Measurements from ENCODE around the gene VPS13A. TPM values are rescaled to one million over a fixed set of nuclear protein-coding genes. Genes with fewer than 3 reads are reported as not detected.

Gene VPS13A
- total and polyA plus RNA-seq, 2 of the 13 experiments (the other 11 are each of a cell fraction or from before 2014, with no cell fraction given) = 20.4 to 20.7 TPM

- CTCF ChIA-PET (ENCODE audit: low intra/inter-chr PET ratio, low total read pairs) = no interaction called here
- intact Hi-C loops (cut with micrococcal nuclease; ENCODE audit: unreplicated experiment) (no loop called here), in situ Hi-C loops (cut with HindIII; ENCODE audit: extremely low pct_ligation_motif_present, low pct_unique_long_range_greater_than_20kb) (no loop called here)
- Histone ChIP-seq H3K4me3 (replicated peaks in 1 of 3; ENCODE audit: insufficient read depth in 1 of 3, low read depth in 2 of 3, low read length in 3 of 3) (no peak overlapping the region), H4K20me1 (ENCODE audit: insufficient read depth, low read length) (no peaks in the 10 kb centered on the region), H3K4me1 (ENCODE audit: insufficient read depth, low read length) (no peaks in the 10 kb centered on the region), H3K27me3 (ENCODE audit: control insufficient read depth in 1 of 2, insufficient read depth in 2 of 2, low read length in 2 of 2) (no peaks in the 10 kb centered on the region), H3K79me2 (ENCODE audit: insufficient read depth, low read length) (no peaks in the 10 kb centered on the region), H3K9me3 (ENCODE audit: low read length) (no peaks in the 10 kb centered on the region), H3K4me2 (ENCODE audit: low read depth, low read length) (no peak overlapping the region), H2AFZ (ENCODE audit: low read length) (no peak overlapping the region), H3K36me3 (replicated peaks in 1 of 2; ENCODE audit: control insufficient read depth in 1 of 2, insufficient read depth in 2 of 2, low read length in 2 of 2) (peaks cover 7 to 18% of the 10 kb centered on the region in 2 experiments), H3K27ac (ENCODE audit: extremely low read length, insufficient read depth, low read length) (no peak overlapping the region), H3K9ac (ENCODE audit: insufficient read depth, low read depth, low read length) (no peak overlapping the region)
- POLR2A ChIA-PET = no interaction called here
- BruUV-seq (replicated peaks) = no TSS peak
- ATAC-seq (no peak), DNase-seq (ENCODE audit: low spot score) (no peak), FAIRE-seq (no peak)
- 92% methylated on average over 5 of the region's 5 CpGs for WGBS (ENCODE audit: low lambda C conversion rate)
- TF ChIP-seq MAFK (conservative IDR thresholded peaks at IDR 0.05 in 1 of 2, IDR thresholded peaks at IDR 0.05 in 1 of 2; ENCODE audit: low read length in 2 of 2) (peak; percentile 46 to 60; a peak in 3 of 4 replicates), MAFF (IDR thresholded peaks at IDR 0.05; ENCODE audit: low read depth, low read length) (peak; percentile 53)
- TF ChIP-seq, protein P1, sequence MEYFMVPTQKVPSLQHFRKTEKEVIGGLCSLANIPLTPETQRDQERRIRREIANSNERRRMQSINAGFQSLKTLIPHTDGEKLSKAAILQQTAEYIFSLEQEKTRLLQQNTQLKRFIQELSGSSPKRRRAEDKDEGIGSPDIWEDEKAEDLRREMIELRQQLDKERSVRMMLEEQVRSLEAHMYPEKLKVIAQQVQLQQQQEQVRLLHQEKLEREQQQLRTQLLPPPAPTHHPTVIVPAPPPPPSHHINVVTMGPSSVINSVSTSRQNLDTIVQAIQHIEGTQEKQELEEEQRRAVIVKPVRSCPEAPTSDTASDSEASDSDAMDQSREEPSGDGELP (IDR thresholded peaks at IDR 0.05; ENCODE audit: borderline replicate concordance, low read depth) = no peak
Measured at GRCh38 chr9:77224746-77225312, 47.5 kb downstream of the VPS13A start.

- H3K9ac ChIP-seq (ENCODE audit: insufficient read depth, low read depth, low read length) = no peak overlapping the region
- no peaks in the 10 kb centered on the region for H3K4me1 ChIP-seq (ENCODE audit: insufficient read depth, low read length)
- H3K27ac ChIP-seq (ENCODE audit: extremely low read length, insufficient read depth, low read length) = no peak overlapping the region
- in situ Hi-C loops (cut with HindIII; ENCODE audit: extremely low pct_ligation_motif_present, low pct_unique_long_range_greater_than_20kb) = no loop called here
- no peak overlapping the region for H3K4me2 ChIP-seq (ENCODE audit: low read depth, low read length)
- no peak for TF ChIP-seq NCOA2 (CRISPR knock-in tag; IDR thresholded peaks at IDR 0.05)
- no peak for TF ChIP-seq ZNF251 (CRISPR knock-in tag; IDR thresholded peaks at IDR 0.05)
- TF ChIP-seq SP5 (CRISPR knock-in tag; IDR thresholded peaks at IDR 0.05; ENCODE audit: borderline replicate concordance, low read depth) = no peak
- no peak for TF ChIP-seq TAF1 (CRISPR knock-in tag; IDR thresholded peaks at IDR 0.05)
- H3K79me2 ChIP-seq (ENCODE audit: insufficient read depth, low read length) = no peaks in the 10 kb centered on the region
- no peaks in the 10 kb centered on the region for H4K20me1 ChIP-seq (ENCODE audit: insufficient read depth, low read length)
- H2AFZ ChIP-seq (ENCODE audit: low read length) = no peak overlapping the region
- FAIRE-seq (no peak), ATAC-seq (no peak), DNase-seq (ENCODE audit: low spot score) (peak; percentile 2)
- intact Hi-C loops (cut with micrococcal nuclease; ENCODE audit: unreplicated experiment) = no loop called here
- H3K9me3 ChIP-seq (ENCODE audit: low read length) = no peaks in the 10 kb centered on the region
- 88% methylated on average over 5 of the region's 5 CpGs for WGBS (ENCODE audit: low lambda C conversion rate)
- BruUV-seq (replicated peaks) = no TSS peak
- CTCF ChIA-PET (ENCODE audit: low intra/inter-chr PET ratio, low total read pairs) = no interaction called here
- POLR2A ChIA-PET = no interaction called here
- no peak overlapping the region for H3K4me3 ChIP-seq (replicated peaks in 1 of 3; ENCODE audit: insufficient read depth in 1 of 3, low read depth in 2 of 3, low read length in 3 of 3)
- H3K36me3 ChIP-seq (replicated peaks in 1 of 2; ENCODE audit: control insufficient read depth in 1 of 2, insufficient read depth in 2 of 2, low read length in 2 of 2) = peaks cover 1 to 6% of the 10 kb centered on the region in 2 experiments; a peak in 1 of 5 replicates
- no peaks in the 10 kb centered on the region for H3K27me3 ChIP-seq (ENCODE audit: control insufficient read depth in 1 of 2, insufficient read depth in 2 of 2, low read length in 2 of 2)
Measured at GRCh38 chr9:77236693-77237092, 59.4 kb downstream of the VPS13A start.

All from HepG2 (cell line).